K562 (cell line): ENCODE data around the gene NPAS2. TPM values are rescaled to one million over a fixed set of nuclear protein-coding genes. Genes with fewer than 3 reads are reported as not detected.

Source experiments
- ELF4 ChIP-seq: fragments of 450-650 bp; formaldehyde crosslinking; IDR thresholded peaks from 2 replicates; pipeline ENCODE4 v1.4.0; 2022; ENCODE audit warnings: missing genetic modification characterization
- EP300 ChIP-seq: IDR thresholded peaks from 2 replicates; pipeline ENCODE4 v1.6.1; 2012; ENCODE audit warnings: low read length, improper control_type of control experiment
- GATA2 ChIP-seq: sonication (generic); formaldehyde crosslinking; IDR thresholded peaks from 2 replicates; pipeline ENCODE4 v1.4.0; 2020; ENCODE audit warnings: mild to moderate bottlenecking, missing genetic modification reagents
- GATAD2B ChIP-seq: fragments of 450-650 bp; IDR thresholded peaks from 2 replicates; pipeline ENCODE4 v1.6.1; 2017; ENCODE audit warnings: mild to moderate bottlenecking, borderline replicate concordance
- MCM2 ChIP-seq: fragments of 450-650 bp; IDR thresholded peaks from 2 replicates; pipeline ENCODE4 v1.6.1; 2017; ENCODE audit warnings: low read depth, mild to moderate bottlenecking
- MXI1 ChIP-seq: IDR thresholded peaks from 2 replicates; pipeline ENCODE4 v1.6.1; 2011; ENCODE audit warnings: low read depth, mild to moderate bottlenecking, improper control_type of control experiment, low read length
- PRMT5 ChIP-seq: sonication (generic); formaldehyde crosslinking; IDR thresholded peaks from 2 replicates; pipeline ENCODE4 v1.5.0; 2020; ENCODE audit warnings: missing genetic modification reagents
- RREB1 ChIP-seq: fragments of 250-450 bp; sonication (Bioruptor Pico); IDR thresholded peaks from 2 replicates; pipeline ENCODE4 v1.4.0; 2020
- ZC3H11A ChIP-seq: IDR thresholded peaks from 2 replicates; pipeline ENCODE4 v1.6.1; 2012; ENCODE audit warnings: low read depth, low read length, improper control_type of control experiment
- ZKSCAN8 ChIP-seq: fragments of 200-800 bp; sonication (Bioruptor generic); IDR thresholded peaks from 2 replicates; pipeline ENCODE4 v1.6.1; 2016; ENCODE audit warnings: missing genetic modification characterization, missing compliant biosample characterization
- ZNF512 ChIP-seq: IDR thresholded peaks from 2 replicates; pipeline ENCODE4 v1.6.1; 2016; ENCODE audit warnings: missing genetic modification characterization, missing compliant biosample characterization
- ZNF764 ChIP-seq: fragments of 250-450 bp; sonication (Bioruptor Pico); IDR thresholded peaks from 2 replicates; pipeline ENCODE4 v1.4.0; 2020; ENCODE audit warnings: low read depth, mild to moderate bottlenecking, moderate library complexity
- polyA plus RNA-seq, 8 experiments: library from polyadenylated mRNA; depleted of rRNA in 4 of 8; stranded (reverse) in 5 of 8; unstranded in 3 of 8; fragments of >200 nt; fragmentation: Nextera tagmentation in 2 of 8; fragmentation: Illumina TruSeq in 1 of 8; extraction: Ambion mirVana in 2 of 8; extraction: Trizol in 1 of 8; gene quantifications; 2 replicates each; pipeline versions ENCODE4 v1.2.1 to v1.2.3, GENCODE V29; 2011 to 2014; ENCODE audit warnings: inconsistent platforms in 1 of 8, missing spikeins in 1 of 8
- total RNA-seq, 7 experiments: library from RNA; depleted of rRNA in 6 of 7; stranded (reverse); fragments of >200 nt in 6 of 7; fragmentation: Illumina TruSeq in 2 of 7; extraction: Trizol in 2 of 7; gene quantifications; 2 replicates each; pipeline versions ENCODE4 v1.2.1 to v1.2.3, GENCODE V29; 2011 to 2021; ENCODE audit warnings: low replicate concordance in 1 of 7
- TF ChIP-seq, protein P1 (sequence below), 3 experiments: IDR thresholded peaks in 2 of 3; conservative IDR thresholded peaks in 1 of 3; 2 replicates each; pipeline ENCODE4 v1.5.1; 2011 to 2012; ENCODE audit warnings: low read length in 3 of 3, mild to moderate bottlenecking in 3 of 3, control low read depth in 2 of 3, improper control_type of control experiment in 1 of 3, inconsistent platforms in 1 of 3, low read depth in 1 of 3, mixed read lengths in 1 of 3, moderate library complexity in 1 of 3; ENCODE audit not compliant: insufficient read depth in 2 of 3
- TF ChIP-seq, protein P2 (sequence below): fragments of 250-450 bp; sonication (Bioruptor Pico); IDR thresholded peaks from 2 replicates; pipeline ENCODE4 v1.5.0; 2020; ENCODE audit warnings: mild to moderate bottlenecking, borderline replicate concordance
- TF ChIP-seq, protein P3 (sequence below): fragments of 250-450 bp; sonication (Bioruptor Pico); IDR thresholded peaks from 2 replicates; pipeline ENCODE4 v1.5.0; 2021

Gene NPAS2
- total and polyA plus RNA-seq, 9 of the 15 experiments (the other 6 are each of a cell fraction or from before 2014, with no cell fraction given) = 0.06 to 0.29 (median 0.07) TPM; not detected in 5

GRCh38 chr2:101001691-101002561 lies 182.0 kb downstream of the NPAS2 start, which contains the start of gene RPL31 (continued):
- TF ChIP-seq, protein P1, sequence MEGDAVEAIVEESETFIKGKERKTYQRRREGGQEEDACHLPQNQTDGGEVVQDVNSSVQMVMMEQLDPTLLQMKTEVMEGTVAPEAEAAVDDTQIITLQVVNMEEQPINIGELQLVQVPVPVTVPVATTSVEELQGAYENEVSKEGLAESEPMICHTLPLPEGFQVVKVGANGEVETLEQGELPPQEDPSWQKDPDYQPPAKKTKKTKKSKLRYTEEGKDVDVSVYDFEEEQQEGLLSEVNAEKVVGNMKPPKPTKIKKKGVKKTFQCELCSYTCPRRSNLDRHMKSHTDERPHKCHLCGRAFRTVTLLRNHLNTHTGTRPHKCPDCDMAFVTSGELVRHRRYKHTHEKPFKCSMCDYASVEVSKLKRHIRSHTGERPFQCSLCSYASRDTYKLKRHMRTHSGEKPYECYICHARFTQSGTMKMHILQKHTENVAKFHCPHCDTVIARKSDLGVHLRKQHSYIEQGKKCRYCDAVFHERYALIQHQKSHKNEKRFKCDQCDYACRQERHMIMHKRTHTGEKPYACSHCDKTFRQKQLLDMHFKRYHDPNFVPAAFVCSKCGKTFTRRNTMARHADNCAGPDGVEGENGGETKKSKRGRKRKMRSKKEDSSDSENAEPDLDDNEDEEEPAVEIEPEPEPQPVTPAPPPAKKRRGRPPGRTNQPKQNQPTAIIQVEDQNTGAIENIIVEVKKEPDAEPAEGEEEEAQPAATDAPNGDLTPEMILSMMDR (IDR thresholded peaks at IDR 0.05 in 2 of 3, conservative IDR thresholded peaks at IDR 0.05 in 1 of 3; ENCODE audit: insufficient read depth in 2 of 3, low read depth in 1 of 3, low read length in 3 of 3) = no peak
- TF ChIP-seq GATAD2B (0 out of 2 replicates have a peak, but pooled peaks have one; percentile 49), ZC3H11A (no peak), ELF4 (CRISPR knock-in tag) (no peak), ZKSCAN8 (CRISPR knock-in tag) (peak; percentile 72; the same call in 1 of the 2 replicates), MCM2 (no peak), GATA2 (CRISPR knock-in tag) (peak; percentile 66), EP300 (no peak), MXI1 (no peak), PRMT5 (peak; percentile 90; the same call in 1 of the 2 replicates), ZNF764 (CRISPR knock-in tag) (no peak), RREB1 (CRISPR knock-in tag) (no peak), ZNF512 (tag) (no peak)
- TF ChIP-seq, protein P2, sequence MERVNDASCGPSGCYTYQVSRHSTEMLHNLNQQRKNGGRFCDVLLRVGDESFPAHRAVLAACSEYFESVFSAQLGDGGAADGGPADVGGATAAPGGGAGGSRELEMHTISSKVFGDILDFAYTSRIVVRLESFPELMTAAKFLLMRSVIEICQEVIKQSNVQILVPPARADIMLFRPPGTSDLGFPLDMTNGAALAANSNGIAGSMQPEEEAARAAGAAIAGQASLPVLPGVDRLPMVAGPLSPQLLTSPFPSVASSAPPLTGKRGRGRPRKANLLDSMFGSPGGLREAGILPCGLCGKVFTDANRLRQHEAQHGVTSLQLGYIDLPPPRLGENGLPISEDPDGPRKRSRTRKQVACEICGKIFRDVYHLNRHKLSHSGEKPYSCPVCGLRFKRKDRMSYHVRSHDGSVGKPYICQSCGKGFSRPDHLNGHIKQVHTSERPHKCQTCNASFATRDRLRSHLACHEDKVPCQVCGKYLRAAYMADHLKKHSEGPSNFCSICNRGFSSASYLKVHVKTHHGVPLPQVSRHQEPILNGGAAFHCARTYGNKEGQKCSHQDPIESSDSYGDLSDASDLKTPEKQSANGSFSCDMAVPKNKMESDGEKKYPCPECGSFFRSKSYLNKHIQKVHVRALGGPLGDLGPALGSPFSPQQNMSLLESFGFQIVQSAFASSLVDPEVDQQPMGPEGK (CRISPR knock-in tag) = no peak
- TF ChIP-seq, protein P3, sequence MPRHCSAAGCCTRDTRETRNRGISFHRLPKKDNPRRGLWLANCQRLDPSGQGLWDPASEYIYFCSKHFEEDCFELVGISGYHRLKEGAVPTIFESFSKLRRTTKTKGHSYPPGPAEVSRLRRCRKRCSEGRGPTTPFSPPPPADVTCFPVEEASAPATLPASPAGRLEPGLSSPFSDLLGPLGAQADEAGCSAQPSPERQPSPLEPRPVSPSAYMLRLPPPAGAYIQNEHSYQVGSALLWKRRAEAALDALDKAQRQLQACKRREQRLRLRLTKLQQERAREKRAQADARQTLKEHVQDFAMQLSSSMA (CRISPR knock-in tag) = no peak
